WTC11 (cell line): ENCODE data around the gene HCRTR1. TPM values are rescaled to one million over a fixed set of nuclear protein-coding genes. Genes with fewer than 3 reads are reported as not detected.

ENCODE experiments used
- ATAC-seq: fragments of 200-7000 bp; cut with Tn5 transposase; 2 replicates; pipeline ENCODE4 v1.10.0; 2021; ENCODE audit warnings: mild to moderate bottlenecking, moderate library complexity
- CTCF ChIA-PET: fragments of 300-600 bp; sonication (Branson Sonifier 250); formaldehyde crosslinking; loops from one replicate; lab custom pipeline; 2021; ENCODE audit warnings: antibody characterized with exemption; lab: Charles Lee
- POLR2A ChIA-PET: fragments of 350-600 bp; sonication (Branson Sonifier 250); formaldehyde crosslinking; loops from one replicate; lab custom pipeline; 2021; ENCODE audit warnings: antibody characterized with exemption; lab: Charles Lee
- DNase-seq: peaks from one replicate; pipeline ENCODE4 v3.0.0; 2021; ENCODE audit warnings: low spot score
- H3K27ac Mint-ChIP-seq: 2 replicates; pipeline ENCODE4 v1.8.0; 2021; ENCODE audit warnings: mixed read lengths
- H3K27me3 Mint-ChIP-seq: 2 replicates; pipeline ENCODE4 v1.8.0; 2021; ENCODE audit warnings: low read depth, mild to moderate bottlenecking, moderate library complexity, mixed read lengths
- H3K36me3 Mint-ChIP-seq: 2 replicates; pipeline ENCODE4 v1.8.0; 2021; ENCODE audit warnings: mixed read lengths
- H3K4me1 Mint-ChIP-seq: 2 replicates; pipeline ENCODE4 v1.8.0; 2022; ENCODE audit warnings: mixed read lengths
- H3K4me3 Mint-ChIP-seq: 2 replicates; pipeline ENCODE4 v1.8.0; 2021; ENCODE audit warnings: mild to moderate bottlenecking, moderate library complexity, mixed read lengths
- H3K9me3 Mint-ChIP-seq: 2 replicates; pipeline ENCODE4 v1.8.0; 2021; ENCODE audit warnings: mixed read lengths
- CBFB ChIP-seq: sonication (generic); formaldehyde crosslinking; IDR thresholded peaks from 2 replicates; pipeline ENCODE4 v1.8.1; 2022; ENCODE audit warnings: mild to moderate bottlenecking, low read depth, missing genetic modification reagents
- CREB1 ChIP-seq: sonication (generic); formaldehyde crosslinking; IDR thresholded peaks from 2 replicates; pipeline ENCODE4 v1.8.0; 2023; ENCODE audit warnings: mild to moderate bottlenecking, missing genetic modification reagents
- CREM ChIP-seq: sonication (generic); formaldehyde crosslinking; IDR thresholded peaks from 2 replicates; pipeline ENCODE4 v1.8.1; 2022; ENCODE audit warnings: mild to moderate bottlenecking, missing genetic modification reagents, moderate library complexity
- ELF4 ChIP-seq: sonication (generic); formaldehyde crosslinking; IDR thresholded peaks from 2 replicates; pipeline ENCODE4 v1.8.1; 2022; ENCODE audit warnings: low read depth, mild to moderate bottlenecking, moderate library complexity, missing genetic modification reagents
- FOXK1 ChIP-seq: sonication (generic); formaldehyde crosslinking; IDR thresholded peaks from 2 replicates; pipeline ENCODE4 v1.8.0; 2022; ENCODE audit warnings: mild to moderate bottlenecking, moderate library complexity, missing genetic modification reagents
- GRHL2 ChIP-seq: fragments of 250-450 bp; sonication (Bioruptor Pico); IDR thresholded peaks from 2 replicates; pipeline ENCODE4 v1.8.0; 2022; ENCODE audit warnings: mild to moderate bottlenecking, moderate library complexity; ENCODE audit not compliant: insufficient replicate concordance, severe bottlenecking
- IRF2 ChIP-seq: sonication (generic); formaldehyde crosslinking; IDR thresholded peaks from 2 replicates; pipeline ENCODE4 v1.8.0; 2022; ENCODE audit warnings: low read depth, missing genetic modification reagents, borderline replicate concordance
- KAT7 ChIP-seq: sonication (generic); formaldehyde crosslinking; IDR thresholded peaks from 2 replicates; pipeline ENCODE4 v1.8.1; 2023; ENCODE audit warnings: missing genetic modification reagents, mild to moderate bottlenecking, borderline replicate concordance
- MYBL2 ChIP-seq: sonication (generic); formaldehyde crosslinking; IDR thresholded peaks from 2 replicates; pipeline ENCODE4 v1.8.1; 2023; ENCODE audit warnings: mild to moderate bottlenecking, moderate library complexity, missing genetic modification reagents
- NFE2L1 ChIP-seq: sonication (generic); formaldehyde crosslinking; IDR thresholded peaks from 2 replicates; pipeline ENCODE4 v1.8.1; 2023; ENCODE audit warnings: missing genetic modification reagents
- PRRX2 ChIP-seq: fragments of 250-450 bp; sonication (Bioruptor Pico); IDR thresholded peaks from 2 replicates; pipeline ENCODE4 v1.8.0; 2021; ENCODE audit warnings: mild to moderate bottlenecking
- SP1 ChIP-seq: sonication (generic); formaldehyde crosslinking; conservative IDR thresholded peaks from 2 replicates; pipeline ENCODE4 v1.8.1; 2022; ENCODE audit warnings: missing genetic modification reagents
- TEAD4 ChIP-seq: sonication (generic); formaldehyde crosslinking; IDR thresholded peaks from 2 replicates; pipeline ENCODE4 v1.8.0; 2022; ENCODE audit warnings: mild to moderate bottlenecking, missing genetic modification reagents
- TP53 ChIP-seq: sonication (generic); formaldehyde crosslinking; IDR thresholded peaks from 2 replicates; pipeline ENCODE4 v1.8.1; 2023; ENCODE audit warnings: mild to moderate bottlenecking, missing genetic modification reagents
- ZNF121 ChIP-seq: sonication (generic); formaldehyde crosslinking; IDR thresholded peaks from 2 replicates; pipeline ENCODE4 v1.8.0; 2023; ENCODE audit warnings: missing genetic modification reagents
- ZNF232 ChIP-seq: sonication (generic); formaldehyde crosslinking; IDR thresholded peaks from 2 replicates; pipeline ENCODE4 v1.8.0; 2022; ENCODE audit warnings: mild to moderate bottlenecking, missing genetic modification reagents
- ZNF423 ChIP-seq: fragments of 250-450 bp; sonication (Bioruptor Pico); IDR thresholded peaks from 2 replicates; pipeline ENCODE4 v2.1.2; 2022; ENCODE audit warnings: mild to moderate bottlenecking, moderate library complexity
- total RNA-seq: library from RNA; stranded (reverse); gene quantifications from 3 replicates; pipeline ENCODE4 v1.2.3, GENCODE V29; 2021
- TF ChIP-seq, protein P1 (sequence below): fragments of 200-600 bp; IDR thresholded peaks from 2 replicates; pipeline ENCODE4 v1.8.0; 2022; ENCODE audit warnings: antibody characterized with exemption
- TF ChIP-seq, protein P2 (sequence below): fragments of 250-450 bp; sonication (Bioruptor Pico); IDR thresholded peaks from 2 replicates; pipeline ENCODE4 v1.8.0; 2021; ENCODE audit warnings: mild to moderate bottlenecking
- TF ChIP-seq, protein P3 (sequence below): sonication (generic); formaldehyde crosslinking; IDR thresholded peaks from 2 replicates; pipeline ENCODE4 v1.8.1; 2022; ENCODE audit warnings: mild to moderate bottlenecking, moderate library complexity, missing genetic modification reagents
- TF ChIP-seq, protein P4 (sequence below): sonication (generic); formaldehyde crosslinking; conservative IDR thresholded peaks from 2 replicates; pipeline ENCODE4 v1.8.1; 2023; ENCODE audit warnings: mild to moderate bottlenecking, low read depth, missing genetic modification reagents, moderate library complexity
- TF ChIP-seq, protein P5 (sequence below): sonication (generic); formaldehyde crosslinking; IDR thresholded peaks from 2 replicates; pipeline ENCODE4 v1.8.1; 2023; ENCODE audit warnings: mild to moderate bottlenecking, missing genetic modification reagents, borderline replicate concordance

The HCRTR1 gene
- total RNA-seq, 1 experiment from 2014 or later: 0.13 TPM

DNA sequence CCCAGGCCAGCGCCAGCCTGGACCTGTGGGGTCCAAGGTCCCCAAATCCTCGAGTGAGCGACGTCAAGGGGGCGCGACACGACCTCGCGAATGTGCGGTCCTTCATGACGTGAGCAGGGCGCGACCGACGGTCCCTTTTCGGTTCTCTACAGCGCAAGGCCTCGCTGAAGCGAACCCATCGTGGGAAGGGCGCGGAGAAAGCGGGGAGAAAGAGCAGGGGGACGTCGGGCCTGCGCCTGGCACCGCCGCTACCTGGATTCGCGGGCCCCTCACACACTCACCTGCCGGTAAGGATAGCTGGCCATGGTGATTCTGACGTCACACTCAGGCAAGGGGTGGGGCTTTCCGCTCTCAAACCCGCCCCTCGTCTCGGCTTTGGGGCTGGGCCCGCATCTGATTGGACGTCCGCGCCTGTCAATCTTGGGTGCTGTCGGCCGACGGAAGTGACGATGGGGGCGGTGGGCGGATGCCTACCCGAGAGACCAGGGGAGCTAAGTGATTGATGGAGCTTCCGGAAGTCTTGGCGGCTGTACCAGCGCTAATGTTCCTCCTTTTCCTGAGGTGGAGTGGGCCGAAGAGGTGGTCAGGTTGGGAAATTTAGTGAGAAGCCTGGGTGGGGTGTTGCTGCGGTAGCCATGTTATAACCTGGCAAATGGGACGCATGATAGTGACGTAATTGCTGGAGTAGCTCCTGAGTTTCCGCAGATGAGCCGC is 27.2 kb downstream of the HCRTR1 start, which contains the start of gene PEF1 (continued):
- TF ChIP-seq IRF2 (CRISPR knock-in tag): no peak
- peak; percentile 91 for TF ChIP-seq FOXK1 (CRISPR knock-in tag)
- TF ChIP-seq TEAD4 (CRISPR knock-in tag): no peak
- TF ChIP-seq, protein P1, sequence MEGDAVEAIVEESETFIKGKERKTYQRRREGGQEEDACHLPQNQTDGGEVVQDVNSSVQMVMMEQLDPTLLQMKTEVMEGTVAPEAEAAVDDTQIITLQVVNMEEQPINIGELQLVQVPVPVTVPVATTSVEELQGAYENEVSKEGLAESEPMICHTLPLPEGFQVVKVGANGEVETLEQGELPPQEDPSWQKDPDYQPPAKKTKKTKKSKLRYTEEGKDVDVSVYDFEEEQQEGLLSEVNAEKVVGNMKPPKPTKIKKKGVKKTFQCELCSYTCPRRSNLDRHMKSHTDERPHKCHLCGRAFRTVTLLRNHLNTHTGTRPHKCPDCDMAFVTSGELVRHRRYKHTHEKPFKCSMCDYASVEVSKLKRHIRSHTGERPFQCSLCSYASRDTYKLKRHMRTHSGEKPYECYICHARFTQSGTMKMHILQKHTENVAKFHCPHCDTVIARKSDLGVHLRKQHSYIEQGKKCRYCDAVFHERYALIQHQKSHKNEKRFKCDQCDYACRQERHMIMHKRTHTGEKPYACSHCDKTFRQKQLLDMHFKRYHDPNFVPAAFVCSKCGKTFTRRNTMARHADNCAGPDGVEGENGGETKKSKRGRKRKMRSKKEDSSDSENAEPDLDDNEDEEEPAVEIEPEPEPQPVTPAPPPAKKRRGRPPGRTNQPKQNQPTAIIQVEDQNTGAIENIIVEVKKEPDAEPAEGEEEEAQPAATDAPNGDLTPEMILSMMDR: no peak
- TF ChIP-seq CREM (CRISPR knock-in tag): peak; percentile 99
- no peak for TF ChIP-seq TP53 (CRISPR knock-in tag)
- TF ChIP-seq ELF4 (CRISPR knock-in tag): no peak
- no peak for TF ChIP-seq PRRX2 (CRISPR knock-in tag)
- TF ChIP-seq, all 79 proteins: peak for 17

DNA sequence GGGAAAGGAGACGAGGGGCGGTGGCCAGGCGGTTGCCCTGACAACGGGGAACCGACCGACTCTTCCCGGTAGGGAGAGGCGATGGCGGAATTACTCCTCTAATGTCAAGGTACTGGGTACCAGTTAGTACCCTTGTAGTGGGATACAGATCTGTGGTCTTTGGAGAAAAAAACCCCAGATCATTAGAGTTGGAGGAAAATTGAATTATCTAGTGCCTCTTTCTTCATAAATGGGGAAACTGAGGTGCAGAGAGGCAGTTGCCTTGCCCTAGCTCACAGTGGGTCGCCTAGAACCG is 27.7 kb downstream of the HCRTR1 start:
- ChIA-PET POLR2A (interaction anchor here (0.6 to 1.3 kb wide), 5 partner anchors 17 to 272 kb away, joined by 3 to 4 read pairs (median 3); no protein-coding TSS in a partner anchor), CTCF (interaction anchor here (1.0 to 3.8 kb wide), 16 partner anchors 12 to 319 kb away, joined by 3 to 31 read pairs (median 8); no protein-coding TSS in a partner anchor)
- Mint-ChIP-seq H3K4me3 (peak overlapping the region; percentile 94), H3K27me3 (no peaks in the 10 kb centered on the region; the same call in 1 of the 2 replicates), H3K27ac (peak overlapping the region; percentile 100), H3K9me3 (no peaks in the 10 kb centered on the region; the same call in 1 of the 2 replicates), H3K4me1 (peaks cover 19% of the 10 kb centered on the region), H3K36me3 (no peaks in the 10 kb centered on the region)
- TF ChIP-seq ZNF121 (CRISPR knock-in tag) (no peak), NFE2L1 (no peak), SP1 (no peak), KAT7 (no peak), CREB1 (CRISPR knock-in tag) (no peak), CBFB (CRISPR knock-in tag) (no peak), ZNF423 (CRISPR knock-in tag) (no peak), MYBL2 (no peak)
- TF ChIP-seq, protein P2, sequence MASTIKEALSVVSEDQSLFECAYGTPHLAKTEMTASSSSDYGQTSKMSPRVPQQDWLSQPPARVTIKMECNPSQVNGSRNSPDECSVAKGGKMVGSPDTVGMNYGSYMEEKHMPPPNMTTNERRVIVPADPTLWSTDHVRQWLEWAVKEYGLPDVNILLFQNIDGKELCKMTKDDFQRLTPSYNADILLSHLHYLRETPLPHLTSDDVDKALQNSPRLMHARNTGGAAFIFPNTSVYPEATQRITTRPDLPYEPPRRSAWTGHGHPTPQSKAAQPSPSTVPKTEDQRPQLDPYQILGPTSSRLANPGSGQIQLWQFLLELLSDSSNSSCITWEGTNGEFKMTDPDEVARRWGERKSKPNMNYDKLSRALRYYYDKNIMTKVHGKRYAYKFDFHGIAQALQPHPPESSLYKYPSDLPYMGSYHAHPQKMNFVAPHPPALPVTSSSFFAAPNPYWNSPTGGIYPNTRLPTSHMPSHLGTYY (CRISPR knock-in tag): no peak
- DNase-seq (no peak), ATAC-seq (no peak)

DNA sequence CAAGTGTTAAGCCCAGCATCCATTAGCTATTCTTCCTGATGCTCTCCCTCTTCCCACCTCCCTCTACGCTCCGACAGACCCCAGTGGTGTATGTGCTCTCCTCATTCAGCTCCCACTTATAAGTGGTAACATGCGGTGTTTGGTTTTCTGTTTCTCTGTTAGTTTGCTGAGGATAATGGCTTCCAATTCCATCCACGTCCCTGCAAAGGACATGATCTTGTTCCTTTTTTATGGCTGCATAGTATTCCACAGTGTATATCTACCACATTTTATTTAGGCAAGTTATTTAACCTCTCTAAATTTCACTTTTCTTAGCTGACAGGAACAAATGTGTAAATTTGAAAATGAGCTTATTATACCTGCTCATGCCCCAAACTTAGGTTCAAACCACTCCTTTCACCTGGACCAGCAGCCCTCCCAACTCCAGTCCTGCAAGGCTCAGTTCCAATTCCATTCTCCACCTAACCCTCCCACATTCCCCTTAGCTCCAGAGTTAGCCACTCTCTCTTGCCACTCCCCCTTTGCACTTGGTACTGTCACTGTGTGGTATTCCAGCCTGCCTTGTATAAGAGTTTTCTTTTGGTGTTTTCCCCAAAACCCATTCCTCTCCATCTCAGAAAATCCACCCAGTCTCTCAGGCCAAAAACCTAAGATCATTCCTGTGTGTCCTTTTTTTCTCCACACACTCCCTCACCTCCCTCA is 28.9 kb downstream of the HCRTR1 start:
- POLR2A ChIA-PET: no interaction called here
- Mint-ChIP-seq H3K27me3 (no peaks in the 10 kb centered on the region; the same call in 1 of the 2 replicates), H3K9me3 (no peaks in the 10 kb centered on the region; the same call in 1 of the 2 replicates), H3K4me1 (peaks cover 19% of the 10 kb centered on the region), H3K4me3 (peak overlapping the region; percentile 94), H3K36me3 (no peaks in the 10 kb centered on the region), H3K27ac (no peak overlapping the region; the same call in 1 of the 2 replicates)
- CTCF ChIA-PET: no interaction called here
- ATAC-seq (no peak), DNase-seq (no peak)
- TF ChIP-seq, protein P3, sequence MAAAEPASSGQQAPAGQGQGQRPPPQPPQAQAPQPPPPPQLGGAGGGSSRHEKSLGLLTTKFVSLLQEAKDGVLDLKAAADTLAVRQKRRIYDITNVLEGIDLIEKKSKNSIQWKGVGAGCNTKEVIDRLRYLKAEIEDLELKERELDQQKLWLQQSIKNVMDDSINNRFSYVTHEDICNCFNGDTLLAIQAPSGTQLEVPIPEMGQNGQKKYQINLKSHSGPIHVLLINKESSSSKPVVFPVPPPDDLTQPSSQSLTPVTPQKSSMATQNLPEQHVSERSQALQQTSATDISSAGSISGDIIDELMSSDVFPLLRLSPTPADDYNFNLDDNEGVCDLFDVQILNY (CRISPR knock-in tag): no peak
- TF ChIP-seq, protein P4, sequence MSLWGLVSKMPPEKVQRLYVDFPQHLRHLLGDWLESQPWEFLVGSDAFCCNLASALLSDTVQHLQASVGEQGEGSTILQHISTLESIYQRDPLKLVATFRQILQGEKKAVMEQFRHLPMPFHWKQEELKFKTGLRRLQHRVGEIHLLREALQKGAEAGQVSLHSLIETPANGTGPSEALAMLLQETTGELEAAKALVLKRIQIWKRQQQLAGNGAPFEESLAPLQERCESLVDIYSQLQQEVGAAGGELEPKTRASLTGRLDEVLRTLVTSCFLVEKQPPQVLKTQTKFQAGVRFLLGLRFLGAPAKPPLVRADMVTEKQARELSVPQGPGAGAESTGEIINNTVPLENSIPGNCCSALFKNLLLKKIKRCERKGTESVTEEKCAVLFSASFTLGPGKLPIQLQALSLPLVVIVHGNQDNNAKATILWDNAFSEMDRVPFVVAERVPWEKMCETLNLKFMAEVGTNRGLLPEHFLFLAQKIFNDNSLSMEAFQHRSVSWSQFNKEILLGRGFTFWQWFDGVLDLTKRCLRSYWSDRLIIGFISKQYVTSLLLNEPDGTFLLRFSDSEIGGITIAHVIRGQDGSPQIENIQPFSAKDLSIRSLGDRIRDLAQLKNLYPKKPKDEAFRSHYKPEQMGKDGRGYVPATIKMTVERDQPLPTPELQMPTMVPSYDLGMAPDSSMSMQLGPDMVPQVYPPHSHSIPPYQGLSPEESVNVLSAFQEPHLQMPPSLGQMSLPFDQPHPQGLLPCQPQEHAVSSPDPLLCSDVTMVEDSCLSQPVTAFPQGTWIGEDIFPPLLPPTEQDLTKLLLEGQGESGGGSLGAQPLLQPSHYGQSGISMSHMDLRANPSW: no peak
- TF ChIP-seq ZNF232 (CRISPR knock-in tag) (no peak), GRHL2 (CRISPR knock-in tag) (no peak), ELF4 (CRISPR knock-in tag) (no peak)
- TF ChIP-seq, protein P5, sequence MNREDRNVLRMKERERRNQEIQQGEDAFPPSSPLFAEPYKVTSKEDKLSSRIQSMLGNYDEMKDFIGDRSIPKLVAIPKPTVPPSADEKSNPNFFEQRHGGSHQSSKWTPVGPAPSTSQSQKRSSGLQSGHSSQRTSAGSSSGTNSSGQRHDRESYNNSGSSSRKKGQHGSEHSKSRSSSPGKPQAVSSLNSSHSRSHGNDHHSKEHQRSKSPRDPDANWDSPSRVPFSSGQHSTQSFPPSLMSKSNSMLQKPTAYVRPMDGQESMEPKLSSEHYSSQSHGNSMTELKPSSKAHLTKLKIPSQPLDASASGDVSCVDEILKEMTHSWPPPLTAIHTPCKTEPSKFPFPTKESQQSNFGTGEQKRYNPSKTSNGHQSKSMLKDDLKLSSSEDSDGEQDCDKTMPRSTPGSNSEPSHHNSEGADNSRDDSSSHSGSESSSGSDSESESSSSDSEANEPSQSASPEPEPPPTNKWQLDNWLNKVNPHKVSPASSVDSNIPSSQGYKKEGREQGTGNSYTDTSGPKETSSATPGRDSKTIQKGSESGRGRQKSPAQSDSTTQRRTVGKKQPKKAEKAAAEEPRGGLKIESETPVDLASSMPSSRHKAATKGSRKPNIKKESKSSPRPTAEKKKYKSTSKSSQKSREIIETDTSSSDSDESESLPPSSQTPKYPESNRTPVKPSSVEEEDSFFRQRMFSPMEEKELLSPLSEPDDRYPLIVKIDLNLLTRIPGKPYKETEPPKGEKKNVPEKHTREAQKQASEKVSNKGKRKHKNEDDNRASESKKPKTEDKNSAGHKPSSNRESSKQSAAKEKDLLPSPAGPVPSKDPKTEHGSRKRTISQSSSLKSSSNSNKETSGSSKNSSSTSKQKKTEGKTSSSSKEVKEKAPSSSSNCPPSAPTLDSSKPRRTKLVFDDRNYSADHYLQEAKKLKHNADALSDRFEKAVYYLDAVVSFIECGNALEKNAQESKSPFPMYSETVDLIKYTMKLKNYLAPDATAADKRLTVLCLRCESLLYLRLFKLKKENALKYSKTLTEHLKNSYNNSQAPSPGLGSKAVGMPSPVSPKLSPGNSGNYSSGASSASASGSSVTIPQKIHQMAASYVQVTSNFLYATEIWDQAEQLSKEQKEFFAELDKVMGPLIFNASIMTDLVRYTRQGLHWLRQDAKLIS (CRISPR knock-in tag): no peak
